Measurements from ENCODE around the gene CAPS.

The CAPS gene

DNA sequence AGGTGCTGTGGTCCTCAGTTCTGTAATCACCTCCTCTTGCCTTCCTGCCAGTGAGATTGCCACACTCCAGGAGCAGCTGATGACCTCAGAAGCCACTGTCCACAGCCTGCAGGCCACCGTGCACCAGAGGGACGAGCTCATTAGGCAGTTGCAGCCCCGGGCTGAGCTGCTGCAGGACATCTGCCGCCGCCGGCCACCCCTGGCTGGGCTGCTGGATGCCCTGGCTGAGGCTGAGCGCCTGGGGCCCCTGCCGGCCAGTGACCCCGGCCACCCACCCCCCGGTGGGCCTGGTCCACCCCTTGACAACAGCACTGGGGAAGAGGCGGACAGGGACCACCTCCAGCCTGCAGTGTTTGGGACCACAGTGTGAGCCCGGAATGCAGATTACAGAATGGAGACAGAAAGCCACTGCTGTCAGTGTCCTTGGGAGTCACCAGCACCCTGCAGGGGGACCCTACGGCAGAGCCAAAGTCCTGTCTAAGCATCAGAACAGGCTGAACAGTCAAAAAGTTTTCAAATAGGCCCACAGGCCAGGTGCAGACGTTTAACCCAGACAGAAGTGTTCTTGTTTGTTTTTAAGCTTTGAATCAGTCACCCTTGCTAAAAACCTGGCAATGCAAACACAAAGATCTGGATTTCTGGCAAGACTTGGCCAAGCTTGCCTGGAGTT, 5.1 kb upstream of the CAPS start (continued):
- TF ChIP-seq ARNTL (CRISPR knock-in tag; IDR thresholded peaks at IDR 0.05; ENCODE audit: borderline replicate concordance, low read depth) (no peak), CSDC2 (CRISPR knock-in tag; IDR thresholded peaks at IDR 0.05) (no peak), ZNF565 (CRISPR knock-in tag; conservative IDR thresholded peaks at IDR 0.05; ENCODE audit: low read depth) (no peak), ISL1 (CRISPR knock-in tag; IDR thresholded peaks at IDR 0.05) (no peak), TOX (CRISPR knock-in tag; IDR thresholded peaks at IDR 0.05; ENCODE audit: borderline replicate concordance) (no peak)
- TF ChIP-seq, protein P1, sequence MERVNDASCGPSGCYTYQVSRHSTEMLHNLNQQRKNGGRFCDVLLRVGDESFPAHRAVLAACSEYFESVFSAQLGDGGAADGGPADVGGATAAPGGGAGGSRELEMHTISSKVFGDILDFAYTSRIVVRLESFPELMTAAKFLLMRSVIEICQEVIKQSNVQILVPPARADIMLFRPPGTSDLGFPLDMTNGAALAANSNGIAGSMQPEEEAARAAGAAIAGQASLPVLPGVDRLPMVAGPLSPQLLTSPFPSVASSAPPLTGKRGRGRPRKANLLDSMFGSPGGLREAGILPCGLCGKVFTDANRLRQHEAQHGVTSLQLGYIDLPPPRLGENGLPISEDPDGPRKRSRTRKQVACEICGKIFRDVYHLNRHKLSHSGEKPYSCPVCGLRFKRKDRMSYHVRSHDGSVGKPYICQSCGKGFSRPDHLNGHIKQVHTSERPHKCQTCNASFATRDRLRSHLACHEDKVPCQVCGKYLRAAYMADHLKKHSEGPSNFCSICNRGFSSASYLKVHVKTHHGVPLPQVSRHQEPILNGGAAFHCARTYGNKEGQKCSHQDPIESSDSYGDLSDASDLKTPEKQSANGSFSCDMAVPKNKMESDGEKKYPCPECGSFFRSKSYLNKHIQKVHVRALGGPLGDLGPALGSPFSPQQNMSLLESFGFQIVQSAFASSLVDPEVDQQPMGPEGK (CRISPR knock-in tag; IDR thresholded peaks at IDR 0.05; ENCODE audit: borderline replicate concordance), result no peak

DNA sequence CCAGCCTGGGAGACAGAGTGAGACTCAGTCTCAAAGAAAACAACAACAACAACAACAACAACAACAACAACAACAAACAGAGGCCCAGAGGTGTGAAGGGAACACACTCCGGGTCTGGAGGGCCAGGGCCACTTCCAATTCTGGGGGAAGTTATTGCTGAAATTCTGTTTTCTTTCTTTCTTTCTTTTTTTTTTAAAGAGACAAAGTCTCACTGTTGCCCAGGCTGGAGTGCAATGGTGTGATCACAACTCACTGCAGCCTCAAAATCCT, 3.5 kb upstream of the CAPS start:
- no peak for ATAC-seq
- no peak for TF ChIP-seq ZNF565 (CRISPR knock-in tag; conservative IDR thresholded peaks at IDR 0.05; ENCODE audit: low read depth)
- TF ChIP-seq ARNTL (CRISPR knock-in tag; IDR thresholded peaks at IDR 0.05; ENCODE audit: borderline replicate concordance, low read depth), result no peak
- TF ChIP-seq BACH2 (CRISPR knock-in tag; IDR thresholded peaks at IDR 0.05; ENCODE audit: borderline replicate concordance), result no peak
- TF ChIP-seq ZFP3 (CRISPR knock-in tag; IDR thresholded peaks at IDR 0.05), result no peak
- TF ChIP-seq OSR1 (CRISPR knock-in tag; IDR thresholded peaks at IDR 0.05), result no peak
- TF ChIP-seq GLIS3 (CRISPR knock-in tag; IDR thresholded peaks at IDR 0.05), result no peak

DNA sequence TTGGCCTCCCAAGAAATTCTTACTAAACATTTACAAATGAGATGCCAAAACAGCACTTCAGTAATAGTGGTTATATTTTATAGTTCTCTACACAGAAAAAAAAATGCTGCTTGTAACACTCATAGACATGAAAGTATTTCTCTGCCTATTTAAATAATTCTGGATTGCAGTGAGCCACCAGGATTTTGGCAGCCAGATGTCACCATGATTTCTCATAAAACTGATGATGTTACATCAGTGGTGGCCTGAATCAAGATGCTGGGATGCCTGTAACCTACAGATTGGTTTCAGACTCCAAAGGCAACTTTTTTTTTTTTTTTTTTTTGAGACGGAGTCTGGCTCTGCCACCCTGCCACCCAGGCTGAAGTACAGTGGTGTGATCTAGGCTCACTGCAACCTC, 2.7 kb upstream of the CAPS start:
- no peak for ATAC-seq

DNA sequence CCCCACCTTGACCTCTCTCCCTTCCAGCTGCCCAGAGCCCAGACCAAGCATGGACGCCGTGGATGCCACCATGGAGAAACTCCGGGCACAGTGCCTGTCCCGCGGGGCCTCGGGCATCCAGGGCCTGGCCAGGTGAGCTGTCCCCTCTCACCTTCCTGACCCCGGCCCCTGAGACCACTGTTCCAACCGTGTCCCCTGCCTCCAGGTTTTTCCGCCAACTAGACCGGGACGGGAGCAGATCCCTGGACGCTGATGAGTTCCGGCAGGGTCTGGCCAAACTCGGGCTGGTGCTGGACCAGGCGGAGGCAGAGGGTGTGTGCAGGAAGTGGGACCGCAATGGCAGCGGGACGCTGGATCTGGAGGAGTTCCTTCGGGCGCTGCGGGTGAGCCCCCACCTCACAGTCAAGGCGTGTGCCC, 312 bp downstream of the CAPS start:
- ATAC-seq, result peak; percentile 10
- TF ChIP-seq, protein P2, sequence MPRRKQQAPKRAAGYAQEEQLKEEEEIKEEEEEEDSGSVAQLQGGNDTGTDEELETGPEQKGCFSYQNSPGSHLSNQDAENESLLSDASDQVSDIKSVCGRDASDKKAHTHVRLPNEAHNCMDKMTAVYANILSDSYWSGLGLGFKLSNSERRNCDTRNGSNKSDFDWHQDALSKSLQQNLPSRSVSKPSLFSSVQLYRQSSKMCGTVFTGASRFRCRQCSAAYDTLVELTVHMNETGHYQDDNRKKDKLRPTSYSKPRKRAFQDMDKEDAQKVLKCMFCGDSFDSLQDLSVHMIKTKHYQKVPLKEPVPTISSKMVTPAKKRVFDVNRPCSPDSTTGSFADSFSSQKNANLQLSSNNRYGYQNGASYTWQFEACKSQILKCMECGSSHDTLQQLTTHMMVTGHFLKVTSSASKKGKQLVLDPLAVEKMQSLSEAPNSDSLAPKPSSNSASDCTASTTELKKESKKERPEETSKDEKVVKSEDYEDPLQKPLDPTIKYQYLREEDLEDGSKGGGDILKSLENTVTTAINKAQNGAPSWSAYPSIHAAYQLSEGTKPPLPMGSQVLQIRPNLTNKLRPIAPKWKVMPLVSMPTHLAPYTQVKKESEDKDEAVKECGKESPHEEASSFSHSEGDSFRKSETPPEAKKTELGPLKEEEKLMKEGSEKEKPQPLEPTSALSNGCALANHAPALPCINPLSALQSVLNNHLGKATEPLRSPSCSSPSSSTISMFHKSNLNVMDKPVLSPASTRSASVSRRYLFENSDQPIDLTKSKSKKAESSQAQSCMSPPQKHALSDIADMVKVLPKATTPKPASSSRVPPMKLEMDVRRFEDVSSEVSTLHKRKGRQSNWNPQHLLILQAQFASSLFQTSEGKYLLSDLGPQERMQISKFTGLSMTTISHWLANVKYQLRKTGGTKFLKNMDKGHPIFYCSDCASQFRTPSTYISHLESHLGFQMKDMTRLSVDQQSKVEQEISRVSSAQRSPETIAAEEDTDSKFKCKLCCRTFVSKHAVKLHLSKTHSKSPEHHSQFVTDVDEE (CRISPR knock-in tag; IDR thresholded peaks at IDR 0.05), result no peak
- no peak for TF ChIP-seq RARB (CRISPR knock-in tag; IDR thresholded peaks at IDR 0.05)
- TF ChIP-seq TOX (CRISPR knock-in tag; IDR thresholded peaks at IDR 0.05; ENCODE audit: borderline replicate concordance), result no peak
- TF ChIP-seq SNAI2 (CRISPR knock-in tag; IDR thresholded peaks at IDR 0.05), result no peak
- TF ChIP-seq PPARA (CRISPR knock-in tag; IDR thresholded peaks at IDR 0.05; ENCODE audit: borderline replicate concordance), result no peak
- no peak for TF ChIP-seq ZFP3 (CRISPR knock-in tag; IDR thresholded peaks at IDR 0.05)
- TF ChIP-seq ZNF70 (CRISPR knock-in tag; IDR thresholded peaks at IDR 0.05), result no peak
- TF ChIP-seq ZNF8 (CRISPR knock-in tag; IDR thresholded peaks at IDR 0.05), result no peak
- no peak for TF ChIP-seq ISL1 (CRISPR knock-in tag; IDR thresholded peaks at IDR 0.05)
- TF ChIP-seq OSR1 (CRISPR knock-in tag; IDR thresholded peaks at IDR 0.05), result no peak
- TF ChIP-seq ZC3H10 (CRISPR knock-in tag; IDR thresholded peaks at IDR 0.05), result no peak
- TF ChIP-seq CSDC2 (CRISPR knock-in tag; IDR thresholded peaks at IDR 0.05), result no peak
- no peak for TF ChIP-seq ARNTL (CRISPR knock-in tag; IDR thresholded peaks at IDR 0.05; ENCODE audit: borderline replicate concordance, low read depth)
- TF ChIP-seq GLIS3 (CRISPR knock-in tag; IDR thresholded peaks at IDR 0.05), result no peak
- TF ChIP-seq, protein P3, sequence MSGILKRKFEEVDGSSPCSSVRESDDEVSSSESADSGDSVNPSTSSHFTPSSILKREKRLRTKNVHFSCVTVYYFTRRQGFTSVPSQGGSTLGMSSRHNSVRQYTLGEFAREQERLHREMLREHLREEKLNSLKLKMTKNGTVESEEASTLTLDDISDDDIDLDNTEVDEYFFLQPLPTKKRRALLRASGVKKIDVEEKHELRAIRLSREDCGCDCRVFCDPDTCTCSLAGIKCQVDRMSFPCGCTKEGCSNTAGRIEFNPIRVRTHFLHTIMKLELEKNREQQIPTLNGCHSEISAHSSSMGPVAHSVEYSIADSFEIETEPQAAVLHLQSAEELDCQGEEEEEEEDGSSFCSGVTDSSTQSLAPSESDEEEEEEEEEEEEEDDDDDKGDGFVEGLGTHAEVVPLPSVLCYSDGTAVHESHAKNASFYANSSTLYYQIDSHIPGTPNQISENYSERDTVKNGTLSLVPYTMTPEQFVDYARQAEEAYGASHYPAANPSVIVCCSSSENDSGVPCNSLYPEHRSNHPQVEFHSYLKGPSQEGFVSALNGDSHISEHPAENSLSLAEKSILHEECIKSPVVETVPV (CRISPR knock-in tag; IDR thresholded peaks at IDR 0.05), result no peak
- TF ChIP-seq, protein P4, sequence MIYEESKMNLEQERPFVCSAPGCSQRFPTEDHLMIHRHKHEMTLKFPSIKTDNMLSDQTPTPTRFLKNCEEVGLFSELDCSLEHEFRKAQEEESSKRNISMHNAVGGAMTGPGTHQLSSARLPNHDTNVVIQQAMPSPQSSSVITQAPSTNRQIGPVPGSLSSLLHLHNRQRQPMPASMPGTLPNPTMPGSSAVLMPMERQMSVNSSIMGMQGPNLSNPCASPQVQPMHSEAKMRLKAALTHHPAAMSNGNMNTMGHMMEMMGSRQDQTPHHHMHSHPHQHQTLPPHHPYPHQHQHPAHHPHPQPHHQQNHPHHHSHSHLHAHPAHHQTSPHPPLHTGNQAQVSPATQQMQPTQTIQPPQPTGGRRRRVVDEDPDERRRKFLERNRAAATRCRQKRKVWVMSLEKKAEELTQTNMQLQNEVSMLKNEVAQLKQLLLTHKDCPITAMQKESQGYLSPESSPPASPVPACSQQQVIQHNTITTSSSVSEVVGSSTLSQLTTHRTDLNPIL (CRISPR knock-in tag; IDR thresholded peaks at IDR 0.05; ENCODE audit: low read depth), result no peak
- no peak for TF ChIP-seq TCF4 (CRISPR knock-in tag; IDR thresholded peaks at IDR 0.05; ENCODE audit: borderline replicate concordance)
- TF ChIP-seq ZFP30 (CRISPR knock-in tag; IDR thresholded peaks at IDR 0.05), result no peak
- TF ChIP-seq, protein P1 (CRISPR knock-in tag; IDR thresholded peaks at IDR 0.05; ENCODE audit: borderline replicate concordance), result no peak
- TF ChIP-seq BACH2 (CRISPR knock-in tag; IDR thresholded peaks at IDR 0.05; ENCODE audit: borderline replicate concordance), result no peak

More for the DNA sequence above, 2.7 kb upstream of the CAPS start:
- TF ChIP-seq PPARA (CRISPR knock-in tag; IDR thresholded peaks at IDR 0.05; ENCODE audit: borderline replicate concordance), result no peak
- no peak for TF ChIP-seq ZNF8 (CRISPR knock-in tag; IDR thresholded peaks at IDR 0.05)
- TF ChIP-seq, protein P1 (CRISPR knock-in tag; IDR thresholded peaks at IDR 0.05; ENCODE audit: borderline replicate concordance), result no peak
- TF ChIP-seq ZFP30 (CRISPR knock-in tag; IDR thresholded peaks at IDR 0.05), result no peak
